ENCODE results near the gene FBXO15.

FBXO15 gene

DNA sequence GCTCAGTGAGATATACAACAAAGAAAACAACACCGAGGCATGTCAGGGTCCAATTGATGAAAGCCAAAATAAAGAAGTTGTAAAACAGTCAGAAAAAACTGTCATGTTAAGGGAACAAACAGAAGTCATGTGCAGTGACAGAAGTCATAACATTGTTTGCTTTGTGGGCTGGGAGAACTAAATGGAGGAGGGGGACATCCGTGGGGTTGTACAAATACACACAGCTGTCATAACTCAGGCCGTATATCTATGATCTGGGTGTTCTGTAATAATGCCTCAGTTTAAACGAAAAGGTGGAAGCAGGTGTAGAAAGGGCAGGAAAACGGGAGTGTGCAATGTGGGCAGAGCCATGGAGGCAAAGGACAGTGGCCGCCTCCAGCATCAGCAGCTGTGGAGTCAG is 28.0 kb upstream of the FBXO15 start:
- no peak for ATAC-seq
- TF ChIP-seq BACH2 (CRISPR knock-in tag; IDR thresholded peaks at IDR 0.05; ENCODE audit: borderline replicate concordance) (no peak), ZNF70 (CRISPR knock-in tag; IDR thresholded peaks at IDR 0.05) (no peak), TOX (CRISPR knock-in tag; IDR thresholded peaks at IDR 0.05; ENCODE audit: borderline replicate concordance) (no peak), ZNF8 (CRISPR knock-in tag; IDR thresholded peaks at IDR 0.05) (no peak), ZFP30 (CRISPR knock-in tag; IDR thresholded peaks at IDR 0.05) (no peak), ZNF565 (CRISPR knock-in tag; conservative IDR thresholded peaks at IDR 0.05; ENCODE audit: low read depth) (no peak), ZFP3 (CRISPR knock-in tag; IDR thresholded peaks at IDR 0.05) (no peak), RARB (CRISPR knock-in tag; IDR thresholded peaks at IDR 0.05) (no peak), OSR1 (CRISPR knock-in tag; IDR thresholded peaks at IDR 0.05) (no peak)
- TF ChIP-seq, protein P1, sequence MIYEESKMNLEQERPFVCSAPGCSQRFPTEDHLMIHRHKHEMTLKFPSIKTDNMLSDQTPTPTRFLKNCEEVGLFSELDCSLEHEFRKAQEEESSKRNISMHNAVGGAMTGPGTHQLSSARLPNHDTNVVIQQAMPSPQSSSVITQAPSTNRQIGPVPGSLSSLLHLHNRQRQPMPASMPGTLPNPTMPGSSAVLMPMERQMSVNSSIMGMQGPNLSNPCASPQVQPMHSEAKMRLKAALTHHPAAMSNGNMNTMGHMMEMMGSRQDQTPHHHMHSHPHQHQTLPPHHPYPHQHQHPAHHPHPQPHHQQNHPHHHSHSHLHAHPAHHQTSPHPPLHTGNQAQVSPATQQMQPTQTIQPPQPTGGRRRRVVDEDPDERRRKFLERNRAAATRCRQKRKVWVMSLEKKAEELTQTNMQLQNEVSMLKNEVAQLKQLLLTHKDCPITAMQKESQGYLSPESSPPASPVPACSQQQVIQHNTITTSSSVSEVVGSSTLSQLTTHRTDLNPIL (CRISPR knock-in tag; IDR thresholded peaks at IDR 0.05; ENCODE audit: low read depth) = no peak
- TF ChIP-seq, protein P2, sequence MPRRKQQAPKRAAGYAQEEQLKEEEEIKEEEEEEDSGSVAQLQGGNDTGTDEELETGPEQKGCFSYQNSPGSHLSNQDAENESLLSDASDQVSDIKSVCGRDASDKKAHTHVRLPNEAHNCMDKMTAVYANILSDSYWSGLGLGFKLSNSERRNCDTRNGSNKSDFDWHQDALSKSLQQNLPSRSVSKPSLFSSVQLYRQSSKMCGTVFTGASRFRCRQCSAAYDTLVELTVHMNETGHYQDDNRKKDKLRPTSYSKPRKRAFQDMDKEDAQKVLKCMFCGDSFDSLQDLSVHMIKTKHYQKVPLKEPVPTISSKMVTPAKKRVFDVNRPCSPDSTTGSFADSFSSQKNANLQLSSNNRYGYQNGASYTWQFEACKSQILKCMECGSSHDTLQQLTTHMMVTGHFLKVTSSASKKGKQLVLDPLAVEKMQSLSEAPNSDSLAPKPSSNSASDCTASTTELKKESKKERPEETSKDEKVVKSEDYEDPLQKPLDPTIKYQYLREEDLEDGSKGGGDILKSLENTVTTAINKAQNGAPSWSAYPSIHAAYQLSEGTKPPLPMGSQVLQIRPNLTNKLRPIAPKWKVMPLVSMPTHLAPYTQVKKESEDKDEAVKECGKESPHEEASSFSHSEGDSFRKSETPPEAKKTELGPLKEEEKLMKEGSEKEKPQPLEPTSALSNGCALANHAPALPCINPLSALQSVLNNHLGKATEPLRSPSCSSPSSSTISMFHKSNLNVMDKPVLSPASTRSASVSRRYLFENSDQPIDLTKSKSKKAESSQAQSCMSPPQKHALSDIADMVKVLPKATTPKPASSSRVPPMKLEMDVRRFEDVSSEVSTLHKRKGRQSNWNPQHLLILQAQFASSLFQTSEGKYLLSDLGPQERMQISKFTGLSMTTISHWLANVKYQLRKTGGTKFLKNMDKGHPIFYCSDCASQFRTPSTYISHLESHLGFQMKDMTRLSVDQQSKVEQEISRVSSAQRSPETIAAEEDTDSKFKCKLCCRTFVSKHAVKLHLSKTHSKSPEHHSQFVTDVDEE (CRISPR knock-in tag; IDR thresholded peaks at IDR 0.05) = no peak
- TF ChIP-seq, protein P3, sequence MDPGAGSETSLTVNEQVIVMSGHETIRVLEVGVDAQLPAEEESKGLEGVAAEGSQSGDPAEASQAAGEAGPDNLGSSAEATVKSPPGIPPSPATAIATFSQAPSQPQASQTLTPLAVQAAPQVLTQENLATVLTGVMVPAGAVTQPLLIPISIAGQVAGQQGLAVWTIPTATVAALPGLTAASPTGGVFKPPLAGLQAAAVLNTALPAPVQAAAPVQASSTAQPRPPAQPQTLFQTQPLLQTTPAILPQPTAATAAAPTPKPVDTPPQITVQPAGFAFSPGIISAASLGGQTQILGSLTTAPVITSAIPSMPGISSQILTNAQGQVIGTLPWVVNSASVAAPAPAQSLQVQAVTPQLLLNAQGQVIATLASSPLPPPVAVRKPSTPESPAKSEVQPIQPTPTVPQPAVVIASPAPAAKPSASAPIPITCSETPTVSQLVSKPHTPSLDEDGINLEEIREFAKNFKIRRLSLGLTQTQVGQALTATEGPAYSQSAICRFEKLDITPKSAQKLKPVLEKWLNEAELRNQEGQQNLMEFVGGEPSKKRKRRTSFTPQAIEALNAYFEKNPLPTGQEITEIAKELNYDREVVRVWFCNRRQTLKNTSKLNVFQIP (CRISPR knock-in tag; IDR thresholded peaks at IDR 0.05; ENCODE audit: borderline replicate concordance, low read depth) = no peak

DNA sequence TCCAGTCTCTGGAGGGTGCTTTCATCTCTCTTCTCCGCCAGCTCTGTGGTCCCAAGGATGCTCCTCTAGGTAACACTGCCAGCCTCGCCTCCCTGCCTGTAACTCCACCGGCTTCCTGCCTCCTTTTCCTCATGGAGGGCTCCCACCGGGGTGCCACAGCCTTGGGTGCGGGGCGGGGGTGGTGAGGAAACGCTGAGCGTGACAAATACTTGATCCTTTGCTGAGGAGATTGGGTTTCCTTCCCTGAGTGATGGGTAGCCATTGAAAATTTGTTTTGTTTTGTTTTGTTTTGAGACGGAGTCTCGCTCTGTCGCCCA is 25.8 kb upstream of the FBXO15 start:
- no peak for ATAC-seq
- no peak for TF ChIP-seq TCF4 (CRISPR knock-in tag; IDR thresholded peaks at IDR 0.05; ENCODE audit: borderline replicate concordance)
- no peak for TF ChIP-seq BACH2 (CRISPR knock-in tag; IDR thresholded peaks at IDR 0.05; ENCODE audit: borderline replicate concordance)
- TF ChIP-seq ZNF565 (CRISPR knock-in tag; conservative IDR thresholded peaks at IDR 0.05; ENCODE audit: low read depth) = no peak
- no peak for TF ChIP-seq ISL1 (CRISPR knock-in tag; IDR thresholded peaks at IDR 0.05)
- no peak for TF ChIP-seq RARB (CRISPR knock-in tag; IDR thresholded peaks at IDR 0.05)
- TF ChIP-seq, protein P2 (CRISPR knock-in tag; IDR thresholded peaks at IDR 0.05) = no peak
- no peak for TF ChIP-seq CSDC2 (CRISPR knock-in tag; IDR thresholded peaks at IDR 0.05)
- TF ChIP-seq TOX (CRISPR knock-in tag; IDR thresholded peaks at IDR 0.05; ENCODE audit: borderline replicate concordance) = no peak
- TF ChIP-seq, protein P1 (CRISPR knock-in tag; IDR thresholded peaks at IDR 0.05; ENCODE audit: low read depth) = no peak

DNA sequence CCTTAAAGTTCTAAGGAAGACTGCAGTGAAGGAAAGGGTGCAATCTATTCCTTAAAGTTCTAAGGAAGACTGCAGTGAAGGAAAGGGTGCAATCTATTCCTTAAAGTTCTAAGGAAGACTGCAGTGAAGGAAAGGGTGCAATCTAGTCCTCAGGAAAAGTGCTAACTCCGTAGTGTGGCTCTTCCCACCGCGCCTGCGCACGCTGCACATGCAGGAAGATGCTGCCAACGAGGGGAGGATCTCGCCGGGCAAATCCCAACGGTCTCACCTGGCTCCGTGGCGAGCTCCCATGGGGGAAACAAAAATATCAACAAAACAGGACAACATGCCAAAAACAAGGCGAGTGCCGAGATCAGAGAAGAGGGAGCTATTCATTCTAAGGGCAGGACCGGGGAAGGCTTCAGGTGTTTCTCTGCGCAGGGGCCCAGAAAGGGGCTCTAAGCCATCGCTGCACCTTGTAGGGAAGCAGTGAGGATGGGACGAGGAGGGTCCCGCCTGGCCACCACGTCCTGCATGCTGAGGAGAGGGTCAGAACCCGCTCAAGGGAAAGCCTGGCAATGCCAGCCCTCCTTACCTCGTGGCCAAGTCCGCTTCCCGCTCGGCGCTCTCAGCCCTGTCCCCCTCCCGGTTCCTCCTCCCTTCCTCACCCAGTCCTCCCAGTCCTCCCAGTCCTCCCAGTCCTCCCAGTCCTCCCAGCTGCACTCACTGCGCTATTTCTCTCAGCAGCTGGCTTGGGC is 25.2 kb upstream of the FBXO15 start:
- ATAC-seq = peak; percentile 62
- TF ChIP-seq ZC3H10 (CRISPR knock-in tag; IDR thresholded peaks at IDR 0.05) = no peak
- TF ChIP-seq CSDC2 (CRISPR knock-in tag; IDR thresholded peaks at IDR 0.05) = no peak
- TF ChIP-seq BACH2 (CRISPR knock-in tag; IDR thresholded peaks at IDR 0.05; ENCODE audit: borderline replicate concordance) = no peak
- TF ChIP-seq, protein P2 (CRISPR knock-in tag; IDR thresholded peaks at IDR 0.05) = no peak
- TF ChIP-seq RARB (CRISPR knock-in tag; IDR thresholded peaks at IDR 0.05) = no peak
- TF ChIP-seq ZNF8 (CRISPR knock-in tag; IDR thresholded peaks at IDR 0.05) = no peak
- no peak for TF ChIP-seq TOX (CRISPR knock-in tag; IDR thresholded peaks at IDR 0.05; ENCODE audit: borderline replicate concordance)
- TF ChIP-seq, protein P3 (CRISPR knock-in tag; IDR thresholded peaks at IDR 0.05; ENCODE audit: borderline replicate concordance, low read depth) = no peak
- TF ChIP-seq, protein P4, sequence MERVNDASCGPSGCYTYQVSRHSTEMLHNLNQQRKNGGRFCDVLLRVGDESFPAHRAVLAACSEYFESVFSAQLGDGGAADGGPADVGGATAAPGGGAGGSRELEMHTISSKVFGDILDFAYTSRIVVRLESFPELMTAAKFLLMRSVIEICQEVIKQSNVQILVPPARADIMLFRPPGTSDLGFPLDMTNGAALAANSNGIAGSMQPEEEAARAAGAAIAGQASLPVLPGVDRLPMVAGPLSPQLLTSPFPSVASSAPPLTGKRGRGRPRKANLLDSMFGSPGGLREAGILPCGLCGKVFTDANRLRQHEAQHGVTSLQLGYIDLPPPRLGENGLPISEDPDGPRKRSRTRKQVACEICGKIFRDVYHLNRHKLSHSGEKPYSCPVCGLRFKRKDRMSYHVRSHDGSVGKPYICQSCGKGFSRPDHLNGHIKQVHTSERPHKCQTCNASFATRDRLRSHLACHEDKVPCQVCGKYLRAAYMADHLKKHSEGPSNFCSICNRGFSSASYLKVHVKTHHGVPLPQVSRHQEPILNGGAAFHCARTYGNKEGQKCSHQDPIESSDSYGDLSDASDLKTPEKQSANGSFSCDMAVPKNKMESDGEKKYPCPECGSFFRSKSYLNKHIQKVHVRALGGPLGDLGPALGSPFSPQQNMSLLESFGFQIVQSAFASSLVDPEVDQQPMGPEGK (CRISPR knock-in tag; IDR thresholded peaks at IDR 0.05; ENCODE audit: borderline replicate concordance) = no peak

All from SK-N-SH treated with all-trans-retinoic acid at 6 μM for 48 hours (cell line).